NB4 (cell line): ENCODE data around the gene DACT3.

Experiments used
- DNase-seq: peaks from one replicate; pipeline ENCODE4 v3.0.0; 2010; ENCODE audit warnings: low read depth
- H3K4me3 ChIP-seq: one replicate; pipeline ENCODE4 v1.5.1; 2011; ENCODE audit warnings: mild to moderate bottlenecking, low read depth, low read length, moderate library complexity
- MAX ChIP-seq: IDR thresholded peaks from 2 replicates; pipeline ENCODE4 v1.6.1; 2011; ENCODE audit warnings: low read depth, low read length
- MYC ChIP-seq: IDR thresholded peaks from 2 replicates; pipeline ENCODE4 v1.6.1; 2011; ENCODE audit warnings: low read depth, low read length
- POLR2A ChIP-seq: IDR thresholded peaks from 2 replicates; pipeline ENCODE4 v1.6.1; 2011; ENCODE audit warnings: mild to moderate bottlenecking; ENCODE audit not compliant: insufficient read length; ENCODE audit errors: extremely low read depth
- TF ChIP-seq, protein P1 (sequence below): IDR thresholded peaks from one replicate; pipeline ENCODE4 v1.5.1; 2012; ENCODE audit warnings: low read depth, low read length

Gene DACT3

DNA sequence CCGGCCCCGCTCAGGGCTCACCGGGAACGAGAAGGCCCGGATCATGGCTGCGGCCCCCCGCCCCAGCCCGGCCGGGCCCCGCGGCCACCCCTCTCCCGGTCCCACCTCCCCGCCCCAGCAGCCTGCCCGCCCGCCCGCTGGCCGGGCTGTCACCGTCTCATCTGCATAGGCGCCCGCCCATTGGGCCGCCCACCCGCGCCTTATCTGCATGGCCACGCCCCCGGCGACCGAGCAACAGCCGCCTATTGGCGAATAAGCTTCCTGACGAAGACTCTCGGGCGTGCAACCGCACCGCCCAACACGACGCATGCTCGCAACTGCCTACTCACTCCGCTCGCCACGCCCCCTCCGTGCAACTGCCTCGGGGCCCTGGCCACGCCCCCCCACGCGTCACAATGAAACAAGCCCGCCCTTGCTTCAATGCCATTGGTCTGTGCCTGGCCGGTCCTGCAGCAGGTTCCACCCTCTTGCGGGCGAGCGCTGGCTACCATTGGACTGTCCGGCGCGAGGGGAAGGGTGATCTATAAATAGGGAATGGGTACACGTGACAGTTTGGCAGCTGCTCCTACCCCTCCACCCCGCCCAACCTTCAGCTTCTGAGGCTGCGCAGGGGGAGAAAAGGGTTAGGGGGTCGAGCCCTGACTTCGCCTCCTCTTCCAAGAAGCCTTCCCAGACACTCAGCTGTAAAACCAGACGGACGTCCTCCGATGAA, at the start of gene DACT3:
TSS of gene DACT3 (minus strand) at position 163 of the 712 bp plus-strand sequence. CDS start at position 45, 118 bp downstream.
- H3K4me3 ChIP-seq: peak within 1 kb of the TSS; percentile 42
- TF ChIP-seq MAX: peak; percentile 98
- TF ChIP-seq, protein P1, sequence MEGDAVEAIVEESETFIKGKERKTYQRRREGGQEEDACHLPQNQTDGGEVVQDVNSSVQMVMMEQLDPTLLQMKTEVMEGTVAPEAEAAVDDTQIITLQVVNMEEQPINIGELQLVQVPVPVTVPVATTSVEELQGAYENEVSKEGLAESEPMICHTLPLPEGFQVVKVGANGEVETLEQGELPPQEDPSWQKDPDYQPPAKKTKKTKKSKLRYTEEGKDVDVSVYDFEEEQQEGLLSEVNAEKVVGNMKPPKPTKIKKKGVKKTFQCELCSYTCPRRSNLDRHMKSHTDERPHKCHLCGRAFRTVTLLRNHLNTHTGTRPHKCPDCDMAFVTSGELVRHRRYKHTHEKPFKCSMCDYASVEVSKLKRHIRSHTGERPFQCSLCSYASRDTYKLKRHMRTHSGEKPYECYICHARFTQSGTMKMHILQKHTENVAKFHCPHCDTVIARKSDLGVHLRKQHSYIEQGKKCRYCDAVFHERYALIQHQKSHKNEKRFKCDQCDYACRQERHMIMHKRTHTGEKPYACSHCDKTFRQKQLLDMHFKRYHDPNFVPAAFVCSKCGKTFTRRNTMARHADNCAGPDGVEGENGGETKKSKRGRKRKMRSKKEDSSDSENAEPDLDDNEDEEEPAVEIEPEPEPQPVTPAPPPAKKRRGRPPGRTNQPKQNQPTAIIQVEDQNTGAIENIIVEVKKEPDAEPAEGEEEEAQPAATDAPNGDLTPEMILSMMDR: no peak
- TF ChIP-seq MYC: peak; percentile 72
- TF ChIP-seq POLR2A: no peak
- DNase-seq: peak; percentile 100

GRCh38 chr19:46710687-46711086, 49.7 kb upstream of the DACT3 start:
- DNase-seq: peak; percentile 43
- H3K4me3 ChIP-seq: no peak overlapping the region
- TF ChIP-seq MAX (no peak), MYC (no peak), POLR2A (no peak)
- TF ChIP-seq, protein P1: no peak

- no peak overlapping the region for H3K4me3 ChIP-seq
- peak; percentile 88 for DNase-seq
- TF ChIP-seq, protein P1: peak; percentile 100
- peak; percentile 51 for TF ChIP-seq MAX
- no peak for TF ChIP-seq MYC
These were observed 43.5 kb upstream of the DACT3 start for GRCh38 chr19:46704379-46705076.

- DNase-seq: no peak
- no peak overlapping the region for H3K4me3 ChIP-seq
- TF ChIP-seq POLR2A (no peak), MYC (no peak), MAX (no peak)
- TF ChIP-seq, protein P1: no peak
These were observed 39.7 kb upstream of the DACT3 start for GRCh38 chr19:46700704-46701103.

DNA sequence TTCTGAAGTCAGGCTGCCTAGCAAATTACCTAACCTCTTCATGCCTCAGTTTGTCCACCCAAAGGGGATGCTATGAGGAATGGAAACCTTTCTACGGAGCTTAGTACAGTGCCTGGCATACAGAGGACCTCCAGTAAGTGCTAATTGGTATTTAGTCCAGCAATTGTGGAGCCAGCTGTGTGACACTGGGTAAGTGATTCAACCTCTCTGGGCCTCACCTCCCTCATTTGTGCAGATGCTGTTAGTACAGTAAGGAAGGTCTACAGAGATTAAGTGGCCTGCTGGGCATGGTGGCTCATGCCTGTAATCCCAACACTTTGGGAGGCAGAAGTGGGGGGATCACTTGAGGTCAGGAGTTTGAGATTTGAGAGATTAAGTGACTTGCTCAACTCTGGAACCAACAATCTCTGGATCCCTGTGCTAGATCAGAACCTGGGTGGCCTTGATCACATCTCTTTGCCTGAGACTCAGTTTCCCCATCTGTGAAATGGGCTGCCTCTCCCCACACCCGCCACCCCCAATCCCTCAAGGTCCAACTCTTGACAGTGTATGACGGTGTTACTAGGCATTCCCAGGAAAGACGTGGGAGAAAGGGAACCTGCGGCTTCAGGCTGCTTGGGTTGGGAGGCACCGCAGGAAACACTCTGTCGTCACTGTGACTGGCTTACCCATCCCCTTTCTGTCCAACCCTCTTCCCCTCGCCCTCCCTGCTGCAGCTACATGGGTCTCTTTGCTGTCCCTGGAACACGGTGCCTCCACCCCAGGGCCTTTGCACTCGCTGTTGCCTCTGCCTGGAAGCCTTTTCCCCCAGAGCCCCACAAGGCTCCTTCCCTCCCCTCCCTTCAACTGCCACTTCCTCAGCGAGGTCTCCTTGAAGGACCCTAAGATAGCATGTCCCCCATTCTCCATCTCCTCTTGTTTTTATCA, 37.7 kb upstream of the DACT3 start:
- DNase-seq: peak; percentile 56
- H3K4me3 ChIP-seq: no peak overlapping the region
- TF ChIP-seq, protein P1: no peak
- no peak for TF ChIP-seq POLR2A
- no peak for TF ChIP-seq MYC
- TF ChIP-seq MAX: no peak
